HCT116 (cell line): ENCODE data around the gene PCCB. TPM values are rescaled to one million over a fixed set of nuclear protein-coding genes. Genes with fewer than 3 reads are reported as not detected.
"Not testable (repeated sequence)": the region's sequence is repeated elsewhere in the genome, so short reads cannot be mapped to it uniquely, and the experiment has no call there.

Source experiments
- ATAC-seq: fragments of 200-7000 bp; cut with Tn5 transposase; 2 replicates; pipeline ENCODE4 v1.9.1; 2020; ENCODE audit warnings: mild to moderate bottlenecking, moderate library complexity
- BruUV-seq: library from RNA; stranded (reverse); fragments of 400-500 nt; replicated peaks from 2 replicates; lab custom pipeline; 2021; lab: Mats Ljungman, UMichigan
- CTCF ChIA-PET: fragments of 300-600 bp; sonication (Branson Sonifier 250); formaldehyde crosslinking; loops from one replicate; lab custom pipeline; 2021; ENCODE audit warnings: antibody characterized with exemption; lab: Charles Lee
- POLR2A ChIA-PET: fragments of 300-600, 350-600 bp; sonication (Branson Sonifier 250); formaldehyde crosslinking; loops from one replicate; lab custom pipeline; 2021; ENCODE audit warnings: antibody characterized with exemption; lab: Charles Lee
- RAD21 ChIA-PET, 2 experiments: fragments of 300-600 bp; sonication (Branson Sonifier 250); formaldehyde crosslinking; loops; one replicate each; lab custom pipeline; 2023; ENCODE audit warnings: low total read pairs in 2 of 2; ENCODE audit not compliant: uncharacterized antibody in 2 of 2, unreplicated experiment in 2 of 2, low non-redundant PET in 1 of 2; lab: Charles Lee
- DNase-seq: peaks from one replicate; pipeline ENCODE4 v3.0.0-alpha.2; 2010; ENCODE audit warnings: low read depth, low spot score
- H2AFZ ChIP-seq: fragments of 200-600 bp; shearing (Covaris generic), sonication (generic); 2 replicates; pipeline ENCODE4 v1.6.1; 2017; ENCODE audit warnings: low read depth, mixed run types, mixed read lengths, antibody characterized with exemption, low read length; ENCODE audit not compliant: poor library complexity, severe bottlenecking
- H3K27ac ChIP-seq: 2 replicates; pipeline ENCODE4 v1.5.1; 2012; ENCODE audit warnings: low read depth, low read length
- H3K27me3 ChIP-seq: fragments of 200-600 bp; sonication (generic); 2 replicates; pipeline ENCODE4 v1.6.1; 2016; ENCODE audit warnings: mixed run types, low read length, mixed read lengths; ENCODE audit not compliant: insufficient read depth
- H3K36me3 ChIP-seq, 2 experiments: fragments of 200-500 bp in 1 of 2; fragments of 200-600 bp in 1 of 2; sonication (Bioruptor generic) in 1 of 2; sonication (generic) in 1 of 2; 2 replicates each; pipeline versions ENCODE4 v1.5.1 to v1.6.1; 2014 to 2016; ENCODE audit warnings: low read length in 2 of 2, inconsistent platforms in 1 of 2, mixed read lengths in 1 of 2, mixed run types in 1 of 2; ENCODE audit not compliant: insufficient read depth in 2 of 2, control insufficient read depth in 1 of 2
- H3K4me1 ChIP-seq, 2 experiments: fragments of 200-600 bp in 1 of 2; sonication (generic) in 1 of 2; 2 replicates each; pipeline versions ENCODE4 v1.5.1 to v1.6.1; 2012 to 2017; ENCODE audit warnings: low read length in 2 of 2, inconsistent platforms in 1 of 2, mild to moderate bottlenecking in 1 of 2, mixed read lengths in 1 of 2, mixed run types in 1 of 2, moderate library complexity in 1 of 2; ENCODE audit not compliant: insufficient read depth in 2 of 2, control insufficient read depth in 1 of 2
- H3K4me2 ChIP-seq: fragments of 200-600 bp; sonication (generic); 2 replicates; pipeline ENCODE4 v1.6.1; 2017; ENCODE audit warnings: mixed run types, low read length, mixed read lengths
- H3K4me3 ChIP-seq, 2 experiments: fragments of 200-600 bp in 1 of 2; sonication (generic) in 1 of 2; replicated peaks in 1 of 2; 2 replicates each; pipeline ENCODE4 v1.5.1; 2011 to 2016; ENCODE audit warnings: low read length in 2 of 2, control low read depth in 1 of 2, low read depth in 1 of 2, mild to moderate bottlenecking in 1 of 2, mixed read lengths in 1 of 2, mixed run types in 1 of 2
- H3K79me2 ChIP-seq: fragments of 200-600 bp; sonication (generic); 2 replicates; pipeline ENCODE4 v1.6.1; 2017; ENCODE audit warnings: mild to moderate bottlenecking, mixed run types, low read length, moderate library complexity, mixed read lengths; ENCODE audit not compliant: insufficient read depth
- H3K9ac ChIP-seq: fragments of 200-600 bp; sonication (generic); 2 replicates; pipeline ENCODE4 v1.6.1; 2016; ENCODE audit warnings: low read length, mixed read lengths
- H3K9me2 ChIP-seq: fragments of 200-600 bp; sonication (generic), shearing (Covaris generic); 2 replicates; pipeline ENCODE4 v1.6.1; 2017; ENCODE audit warnings: mixed run types, mild to moderate bottlenecking, moderate library complexity; ENCODE audit not compliant: insufficient read depth
- H3K9me3 ChIP-seq, 2 experiments: fragments of 200-500 bp in 1 of 2; fragments of 200-600 bp in 1 of 2; sonication (Bioruptor generic) in 1 of 2; sonication (generic) in 1 of 2; 2 replicates each; pipeline ENCODE4 v1.6.1; 2014 to 2017; ENCODE audit warnings: low read length in 2 of 2, mixed read lengths in 2 of 2, inconsistent platforms in 1 of 2, low read depth in 1 of 2, mild to moderate bottlenecking in 1 of 2, mixed run types in 1 of 2, moderate library complexity in 1 of 2; ENCODE audit not compliant: control insufficient read depth in 1 of 2, insufficient read depth in 1 of 2
- H4K20me1 ChIP-seq: fragments of 200-600 bp; sonication (generic), shearing (Covaris generic); 2 replicates; pipeline ENCODE4 v1.6.1; 2017; ENCODE audit warnings: mixed run types, mild to moderate bottlenecking, moderate library complexity; ENCODE audit not compliant: insufficient read depth
- CBX3 ChIP-seq: IDR thresholded peaks from 2 replicates; pipeline ENCODE4 v1.6.1; 2012; ENCODE audit warnings: low read depth
- CTCF ChIP-seq, 3 experiments: fragments of 200-600 bp in 1 of 3; sonication (generic) in 1 of 3; IDR thresholded peaks in 2 of 3; conservative IDR thresholded peaks in 1 of 3; 2 replicates each; pipeline ENCODE4 v1.5.1; 2012 to 2017; ENCODE audit warnings: low read depth in 2 of 3, low read length in 2 of 3, antibody characterized with exemption in 1 of 3, borderline replicate concordance in 1 of 3, control low read depth in 1 of 3, mild to moderate bottlenecking in 1 of 3, mixed read lengths in 1 of 3, mixed run types in 1 of 3, moderate library complexity in 1 of 3; ENCODE audit not compliant: insufficient read depth in 1 of 3
- EGR1 ChIP-seq: IDR thresholded peaks from 2 replicates; pipeline ENCODE4 v1.6.1; 2012; ENCODE audit warnings: low read depth
- FOSL1 ChIP-seq: IDR thresholded peaks from 2 replicates; pipeline ENCODE4 v1.6.1; 2012; ENCODE audit warnings: low read depth
- JUND ChIP-seq: IDR thresholded peaks from 2 replicates; pipeline ENCODE4 v1.6.1; 2012
- MAX ChIP-seq: IDR thresholded peaks from 2 replicates; pipeline ENCODE4 v1.6.1; 2012
- POLR2A ChIP-seq: IDR thresholded peaks from 2 replicates; pipeline ENCODE4 v1.7.0; 2011; ENCODE audit warnings: borderline replicate concordance; ENCODE audit not compliant: insufficient read depth, insufficient read length; ENCODE audit errors: extremely low read depth
- SP1 ChIP-seq: IDR thresholded peaks from 2 replicates; pipeline ENCODE4 v1.6.1; 2012; ENCODE audit warnings: low read depth
- YY1 ChIP-seq: IDR thresholded peaks from 2 replicates; pipeline ENCODE4 v1.6.1; 2011; ENCODE audit warnings: low read length, low read depth, moderate library complexity, mild to moderate bottlenecking; ENCODE audit not compliant: insufficient replicate concordance; ENCODE audit errors: extremely low read depth
- ZBTB33 ChIP-seq: IDR thresholded peaks from 2 replicates; pipeline ENCODE4 v1.6.1; 2011; ENCODE audit warnings: mild to moderate bottlenecking, low read length, moderate library complexity; ENCODE audit not compliant: insufficient replicate concordance; ENCODE audit errors: extremely low read depth
- ZFX ChIP-seq: fragments of 450-650 bp; IDR thresholded peaks from 2 replicates; pipeline ENCODE4 v1.6.1; 2017
- ZNF274 ChIP-seq: fragments of 200-500 bp; sonication (Bioruptor generic); IDR thresholded peaks from 2 replicates; pipeline ENCODE4 v1.6.1; 2014; ENCODE audit warnings: mild to moderate bottlenecking, low read depth, low read length, inconsistent platforms
- intact Hi-C: fragments of 100-400 bp; cut with micrococcal nuclease; formaldehyde crosslinking; loops from 2 replicates; pipeline ENCODE4 v1.10.0; 2022
- total RNA-seq: library from RNA; stranded (reverse); gene quantifications from one replicate; pipeline ENCODE4 v1.2.1, GENCODE V29; 2021; ENCODE audit not compliant: unreplicated experiment

PCCB gene
- total RNA-seq, 1 experiment from 2014 or later = 48.9 TPM

- Histone ChIP-seq H3K4me2 (no peak overlapping the region), H4K20me1 (no peaks in the 10 kb centered on the region), H3K9me2 (no peaks in the 10 kb centered on the region), H2AFZ (no peak overlapping the region), H3K9ac (no peak overlapping the region), H3K4me1 (peaks cover 0 to 4% of the 10 kb centered on the region in 2 experiments; a peak in 1 of 4 replicates), H3K36me3 (0 out of 4 replicates have a peak, but pooled peaks cover 0 to 2% of the 10 kb centered on the region in 2 experiments), H3K4me3 (no peak overlapping the region), H3K27ac (no peak overlapping the region), H3K79me2 (peaks cover 5% of the 10 kb centered on the region; the same call in 1 of the 2 replicates), H3K9me3 (no peaks in the 10 kb centered on the region), H3K27me3 (no peaks in the 10 kb centered on the region)
- RAD21 ChIA-PET = no interaction called here
- no peak for ATAC-seq
- POLR2A ChIA-PET = no interaction called here
- TF ChIP-seq EGR1 = no peak
- no peak for TF ChIP-seq CTCF (IDR thresholded peaks at IDR 0.05 in 2 of 3, conservative IDR thresholded peaks at IDR 0.05 in 1 of 3; ENCODE audit: borderline replicate concordance in 1 of 3, insufficient read depth in 1 of 3, low read depth in 2 of 3, low read length in 2 of 3)
- no peak for TF ChIP-seq CBX3
- no peak for TF ChIP-seq ZBTB33
- TF ChIP-seq SP1 = no peak
- TF ChIP-seq ZNF274 = no peak
- TF ChIP-seq ZFX = no peak
- TF ChIP-seq YY1 = no peak
- TF ChIP-seq MAX = no peak
- TF ChIP-seq JUND = no peak
- no peak for TF ChIP-seq POLR2A
- TF ChIP-seq FOSL1 = no peak
- no peak for DNase-seq
- CTCF ChIA-PET = no interaction called here
- intact Hi-C loops = no loop called here
- BruUV-seq = no TSS peak
Observed at GRCh38 chr3:136270179-136270578, 20.0 kb downstream of the PCCB start.

- H3K27ac ChIP-seq, H3K4me1 ChIP-seq, H3K36me3 ChIP-seq, CTCF ChIA-PET, H3K79me2 ChIP-seq, intact Hi-C loops, H3K4me2 ChIP-seq, DNase-seq, H3K27me3 ChIP-seq, ATAC-seq, POLR2A ChIA-PET, H3K9ac ChIP-seq, H3K4me3 ChIP-seq, H3K9me3 ChIP-seq, H4K20me1 ChIP-seq, H2AFZ ChIP-seq, H3K9me2 ChIP-seq, RAD21 ChIA-PET, BruUV-seq: not testable (repeated sequence)
Observed at GRCh38 chr3:136271626-136272025, 21.5 kb downstream of the PCCB start.
